ENCODE results near the gene DAO. TPM values are rescaled to one million over a fixed set of nuclear protein-coding genes. Genes with fewer than 3 reads are reported as not detected.

The DAO gene
- total and polyA plus RNA-seq, 2 donors (not counting 1 experiment from before 2014, with no cell fraction given) = not detected

GRCh38 chr12:108868781-108869180, 11.1 kb upstream of the DAO start:
- no peak overlapping the region for H3K27ac ChIP-seq (ENCODE audit: insufficient read depth, low read length)
- H3K9me3 ChIP-seq (ENCODE audit: control insufficient read depth, insufficient read depth, low read depth, low read length) = no peaks in the 10 kb centered on the region
- no peak for TF ChIP-seq EZH2 (IDR thresholded peaks at IDR 0.05; ENCODE audit: low read length, missing control alignments)
- TF ChIP-seq, protein P1, sequence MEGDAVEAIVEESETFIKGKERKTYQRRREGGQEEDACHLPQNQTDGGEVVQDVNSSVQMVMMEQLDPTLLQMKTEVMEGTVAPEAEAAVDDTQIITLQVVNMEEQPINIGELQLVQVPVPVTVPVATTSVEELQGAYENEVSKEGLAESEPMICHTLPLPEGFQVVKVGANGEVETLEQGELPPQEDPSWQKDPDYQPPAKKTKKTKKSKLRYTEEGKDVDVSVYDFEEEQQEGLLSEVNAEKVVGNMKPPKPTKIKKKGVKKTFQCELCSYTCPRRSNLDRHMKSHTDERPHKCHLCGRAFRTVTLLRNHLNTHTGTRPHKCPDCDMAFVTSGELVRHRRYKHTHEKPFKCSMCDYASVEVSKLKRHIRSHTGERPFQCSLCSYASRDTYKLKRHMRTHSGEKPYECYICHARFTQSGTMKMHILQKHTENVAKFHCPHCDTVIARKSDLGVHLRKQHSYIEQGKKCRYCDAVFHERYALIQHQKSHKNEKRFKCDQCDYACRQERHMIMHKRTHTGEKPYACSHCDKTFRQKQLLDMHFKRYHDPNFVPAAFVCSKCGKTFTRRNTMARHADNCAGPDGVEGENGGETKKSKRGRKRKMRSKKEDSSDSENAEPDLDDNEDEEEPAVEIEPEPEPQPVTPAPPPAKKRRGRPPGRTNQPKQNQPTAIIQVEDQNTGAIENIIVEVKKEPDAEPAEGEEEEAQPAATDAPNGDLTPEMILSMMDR (conservative IDR thresholded peaks at IDR 0.05 in 1 of 2, IDR thresholded peaks at IDR 0.05 in 1 of 2; ENCODE audit: low read depth in 1 of 2, low read length in 2 of 2) = no peak
- no peak overlapping the region for H3K4me2 ChIP-seq (ENCODE audit: extremely low read depth, insufficient read depth, low read length)
- H2AFZ ChIP-seq (ENCODE audit: low read length) = no peak overlapping the region
- H3K9ac ChIP-seq (ENCODE audit: insufficient read depth, low read length) = no peak overlapping the region
- H3K79me2 ChIP-seq (ENCODE audit: control insufficient read depth, insufficient read depth, low read length) = no peaks in the 10 kb centered on the region
- H3K4me3 ChIP-seq (replicated peaks in 1 of 4; ENCODE audit: control extremely low read depth in 1 of 4, insufficient read depth in 1 of 4, low read depth in 3 of 4, low read length in 4 of 4) = no peak overlapping the region
- H3K4me1 ChIP-seq (ENCODE audit: control insufficient read depth, extremely low read depth, insufficient read depth, low read length) = no peaks in the 10 kb centered on the region
- no peaks in the 10 kb centered on the region for H3K27me3 ChIP-seq (ENCODE audit: control insufficient read depth, insufficient read depth, low read length)
- no peaks in the 10 kb centered on the region for H3K36me3 ChIP-seq (ENCODE audit: control insufficient read depth, insufficient read depth, low read length)
- DNase-seq (ENCODE audit: low read depth in 2 of 2) = no peak
- no peaks in the 10 kb centered on the region for H4K20me1 ChIP-seq (ENCODE audit: control insufficient read depth, extremely low read depth, insufficient read depth, low read length)

- Histone ChIP-seq H3K9me3 (ENCODE audit: control insufficient read depth, insufficient read depth, low read depth, low read length) (no peaks in the 10 kb centered on the region), H3K27ac (ENCODE audit: insufficient read depth, low read length) (no peak overlapping the region), H3K4me3 (replicated peaks in 1 of 4; ENCODE audit: control extremely low read depth in 1 of 4, insufficient read depth in 1 of 4, low read depth in 3 of 4, low read length in 4 of 4) (no peak overlapping the region), H3K36me3 (ENCODE audit: control insufficient read depth, insufficient read depth, low read length) (no peaks in the 10 kb centered on the region), H4K20me1 (ENCODE audit: control insufficient read depth, extremely low read depth, insufficient read depth, low read length) (no peaks in the 10 kb centered on the region), H2AFZ (ENCODE audit: low read length) (no peak overlapping the region), H3K9ac (ENCODE audit: insufficient read depth, low read length) (no peak overlapping the region), H3K4me1 (ENCODE audit: control insufficient read depth, extremely low read depth, insufficient read depth, low read length) (no peaks in the 10 kb centered on the region), H3K4me2 (ENCODE audit: extremely low read depth, insufficient read depth, low read length) (no peak overlapping the region), H3K79me2 (ENCODE audit: control insufficient read depth, insufficient read depth, low read length) (no peaks in the 10 kb centered on the region), H3K27me3 (ENCODE audit: control insufficient read depth, insufficient read depth, low read length) (no peaks in the 10 kb centered on the region)
- DNase-seq (ENCODE audit: low read depth in 2 of 2) = no peak
- TF ChIP-seq EZH2 (IDR thresholded peaks at IDR 0.05; ENCODE audit: low read length, missing control alignments) = no peak
- TF ChIP-seq, protein P1 (conservative IDR thresholded peaks at IDR 0.05 in 1 of 2, IDR thresholded peaks at IDR 0.05 in 1 of 2; ENCODE audit: low read depth in 1 of 2, low read length in 2 of 2) = no peak
Observed at GRCh38 chr12:108875280-108875679, 4.6 kb upstream of the DAO start.

- Histone ChIP-seq H3K4me1 (ENCODE audit: control insufficient read depth, extremely low read depth, insufficient read depth, low read length) (no peaks in the 10 kb centered on the region), H2AFZ (ENCODE audit: low read length) (no peak overlapping the region), H3K4me3 (replicated peaks in 1 of 4; ENCODE audit: control extremely low read depth in 1 of 4, insufficient read depth in 1 of 4, low read depth in 3 of 4, low read length in 4 of 4) (no peak overlapping the region), H3K27ac (ENCODE audit: insufficient read depth, low read length) (no peak overlapping the region), H3K4me2 (ENCODE audit: extremely low read depth, insufficient read depth, low read length) (no peak overlapping the region), H3K9me3 (ENCODE audit: control insufficient read depth, insufficient read depth, low read depth, low read length) (no peaks in the 10 kb centered on the region), H3K79me2 (ENCODE audit: control insufficient read depth, insufficient read depth, low read length) (no peaks in the 10 kb centered on the region), H4K20me1 (ENCODE audit: control insufficient read depth, extremely low read depth, insufficient read depth, low read length) (no peaks in the 10 kb centered on the region), H3K36me3 (ENCODE audit: control insufficient read depth, insufficient read depth, low read length) (no peaks in the 10 kb centered on the region), H3K9ac (ENCODE audit: insufficient read depth, low read length) (no peak overlapping the region), H3K27me3 (ENCODE audit: control insufficient read depth, insufficient read depth, low read length) (no peaks in the 10 kb centered on the region)
- TF ChIP-seq EZH2 (IDR thresholded peaks at IDR 0.05; ENCODE audit: low read length, missing control alignments) = no peak
- TF ChIP-seq, protein P1 (conservative IDR thresholded peaks at IDR 0.05 in 1 of 2, IDR thresholded peaks at IDR 0.05 in 1 of 2; ENCODE audit: low read depth in 1 of 2, low read length in 2 of 2) = no peak
- DNase-seq (ENCODE audit: low read depth in 2 of 2) = no peak
Observed at GRCh38 chr12:108875682-108876361, 4.1 kb upstream of the DAO start.
